ENCODE data around the gene RAB7B.

DNA sequence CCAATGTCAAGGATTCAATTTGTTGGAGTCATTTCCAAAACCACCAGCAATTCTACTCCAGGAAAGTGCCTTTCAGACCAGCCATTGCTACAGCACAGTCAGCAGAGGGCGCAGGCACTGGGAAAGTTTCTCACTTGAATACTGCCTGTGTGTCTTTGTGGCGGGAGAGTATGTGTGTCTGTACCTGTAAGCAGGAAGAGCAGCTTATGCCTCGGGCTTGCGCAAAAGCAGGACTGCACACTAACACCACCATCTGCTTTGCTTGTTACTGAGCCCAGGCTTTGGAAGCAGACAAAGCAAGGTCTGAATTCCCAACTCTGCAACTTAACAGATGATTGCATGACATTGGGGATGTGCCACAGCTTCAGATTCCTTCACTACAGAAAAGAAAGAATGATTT lies 27.5 kb upstream of the RAB7B start:
- TF ChIP-seq POLR2A (IDR thresholded peaks at IDR 0.05): no peak
- TF ChIP-seq, protein P1, sequence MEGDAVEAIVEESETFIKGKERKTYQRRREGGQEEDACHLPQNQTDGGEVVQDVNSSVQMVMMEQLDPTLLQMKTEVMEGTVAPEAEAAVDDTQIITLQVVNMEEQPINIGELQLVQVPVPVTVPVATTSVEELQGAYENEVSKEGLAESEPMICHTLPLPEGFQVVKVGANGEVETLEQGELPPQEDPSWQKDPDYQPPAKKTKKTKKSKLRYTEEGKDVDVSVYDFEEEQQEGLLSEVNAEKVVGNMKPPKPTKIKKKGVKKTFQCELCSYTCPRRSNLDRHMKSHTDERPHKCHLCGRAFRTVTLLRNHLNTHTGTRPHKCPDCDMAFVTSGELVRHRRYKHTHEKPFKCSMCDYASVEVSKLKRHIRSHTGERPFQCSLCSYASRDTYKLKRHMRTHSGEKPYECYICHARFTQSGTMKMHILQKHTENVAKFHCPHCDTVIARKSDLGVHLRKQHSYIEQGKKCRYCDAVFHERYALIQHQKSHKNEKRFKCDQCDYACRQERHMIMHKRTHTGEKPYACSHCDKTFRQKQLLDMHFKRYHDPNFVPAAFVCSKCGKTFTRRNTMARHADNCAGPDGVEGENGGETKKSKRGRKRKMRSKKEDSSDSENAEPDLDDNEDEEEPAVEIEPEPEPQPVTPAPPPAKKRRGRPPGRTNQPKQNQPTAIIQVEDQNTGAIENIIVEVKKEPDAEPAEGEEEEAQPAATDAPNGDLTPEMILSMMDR (IDR thresholded peaks at IDR 0.05): peak; percentile 33 to 75
- no peak for TF ChIP-seq EP300 (IDR thresholded peaks at IDR 0.05)

All from suprapubic skin (tissue), 3 donors.